ENCODE results near the gene TBC1D16. TPM values are rescaled to one million over a fixed set of nuclear protein-coding genes. Genes with fewer than 3 reads are reported as not detected.
A peak's percentile ranks its signal among the peaks of the same experiment; 100 is the strongest.

Gene TBC1D16
- total and polyA plus RNA-seq, 2 donors (not counting 1 experiment from before 2014, with no cell fraction given), result 0.82 to 2.7 TPM

DNA sequence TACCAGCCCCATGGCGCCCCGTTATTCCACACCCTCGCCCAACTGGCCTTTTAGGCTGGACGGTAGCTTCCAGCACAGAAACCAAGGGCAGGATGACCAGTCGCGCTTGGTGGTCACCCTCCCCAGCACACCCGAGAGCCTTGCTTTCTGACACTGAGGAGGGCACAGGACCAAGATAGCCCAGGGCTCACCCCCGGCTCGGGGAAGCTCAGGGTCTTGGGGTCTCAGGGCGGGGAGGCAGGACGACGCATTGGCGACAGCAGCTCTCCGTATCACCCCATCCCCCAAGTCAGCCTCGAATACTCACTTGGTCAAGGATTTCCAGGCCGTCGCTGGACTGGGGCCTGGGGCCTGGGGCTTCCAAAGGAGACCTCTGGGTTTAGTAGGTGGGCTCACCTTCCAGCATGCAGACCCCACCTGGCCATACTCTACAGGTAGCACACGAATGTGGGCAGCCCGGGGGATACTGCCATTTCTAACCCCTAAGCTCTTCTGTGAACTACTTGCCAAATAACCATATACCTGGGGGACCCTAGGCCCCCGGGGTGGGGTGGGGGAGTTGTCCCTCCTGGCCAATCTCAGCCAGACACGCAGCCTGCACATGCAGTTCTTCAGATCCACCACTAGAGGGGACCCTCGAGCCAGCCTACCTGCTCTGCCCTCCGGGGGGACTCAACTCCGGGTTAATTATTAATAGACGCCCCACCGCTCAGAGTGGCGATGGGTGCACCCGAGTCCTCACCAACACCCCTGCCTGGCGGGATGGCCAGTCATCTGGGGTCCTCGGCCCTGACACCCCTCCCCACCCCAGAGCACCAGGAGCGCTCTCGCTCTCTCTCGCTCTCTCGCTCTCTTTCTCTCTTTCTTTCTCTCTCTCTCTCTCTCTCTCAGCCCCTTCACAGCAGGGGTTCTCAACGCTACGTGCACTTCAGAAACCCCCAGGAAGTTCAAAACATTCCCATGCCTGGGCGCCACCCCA is 30.0 kb downstream of the TBC1D16 start:
- ATAC-seq (ENCODE audit: low read depth), result peak; percentile 76
- no peaks in the 10 kb centered on the region for H3K36me3 ChIP-seq (replicated peaks in 1 of 2; ENCODE audit: control extremely low read depth in 1 of 2, control insufficient read depth in 1 of 2, extremely low read depth in 1 of 2, insufficient read depth in 2 of 2, low read length in 1 of 2)
- peaks cover 0 to under 1% (median 0%) of the 10 kb centered on the region in 3 donors for H3K9me3 ChIP-seq (ENCODE audit: control extremely low read depth in 1 of 3, control insufficient read depth in 2 of 3, insufficient read depth in 1 of 3, low read length in 2 of 3)
- H3K4me2 ChIP-seq (replicated peaks; ENCODE audit: low read depth, low read length, poor library complexity, severe bottlenecking), result peak overlapping the region; percentile 48
- no peaks in the 10 kb centered on the region for H3K27me3 ChIP-seq (replicated peaks in 1 of 4; ENCODE audit: control extremely low read depth in 1 of 4, control insufficient read depth in 3 of 4, insufficient read depth in 4 of 4, low read length in 3 of 4)
- DNase-seq, result peak; percentile 77
- no peaks in the 10 kb centered on the region for H3K79me2 ChIP-seq (ENCODE audit: control insufficient read depth, insufficient read depth, low read length)
- Mint-ChIP-seq H3K27me3 (no peaks in the 10 kb centered on the region), H3K9me3 (ENCODE audit: insufficient read depth) (no peaks in the 10 kb centered on the region), H3K4me3 (no peak overlapping the region), H3K27ac (no peak overlapping the region), H3K4me1 (peaks cover 9% of the 10 kb centered on the region)
- 48% methylated on average over 24 of the region's 37 CpGs for WGBS (ENCODE audit: insufficient coverage)
- H4K20me1 ChIP-seq (ENCODE audit: control insufficient read depth, insufficient read depth, low read length, poor library complexity, severe bottlenecking), result no peaks in the 10 kb centered on the region
- intact Hi-C loops (cut with micrococcal nuclease), result loop anchor here (5.0 kb wide), 2 partner anchors 77 to 97 kb away; partner anchors contain the start of gene GAA
- no peak overlapping the region for H3K4me3 ChIP-seq (ENCODE audit: control extremely low read depth in 1 of 5, extremely low read depth in 1 of 5, insufficient read depth in 1 of 5, low read depth in 2 of 5, low read length in 4 of 5)
- H2AFZ ChIP-seq (ENCODE audit: insufficient read depth, low read depth, low read length, poor library complexity, severe bottlenecking), result no peak overlapping the region
- H3K9ac ChIP-seq (ENCODE audit: low read length), result no peak overlapping the region
- ChIA-PET POLR2A (no interaction called here), CTCF (interaction anchor here (0.7 to 3.3 kb wide), 12 partner anchors 7 to 264 kb away, joined by 3 to 20 read pairs (median 5); partner anchors contain the start of gene GAA)
- peaks cover 3 to 11% of the 10 kb centered on the region in 2 donors for H3K4me1 ChIP-seq (ENCODE audit: control insufficient read depth in 2 of 2, insufficient read depth in 2 of 2, low read length in 2 of 2)
- H3K27ac ChIP-seq (ENCODE audit: low read length in 2 of 2), result no peak overlapping the region
- TF ChIP-seq, protein P1, sequence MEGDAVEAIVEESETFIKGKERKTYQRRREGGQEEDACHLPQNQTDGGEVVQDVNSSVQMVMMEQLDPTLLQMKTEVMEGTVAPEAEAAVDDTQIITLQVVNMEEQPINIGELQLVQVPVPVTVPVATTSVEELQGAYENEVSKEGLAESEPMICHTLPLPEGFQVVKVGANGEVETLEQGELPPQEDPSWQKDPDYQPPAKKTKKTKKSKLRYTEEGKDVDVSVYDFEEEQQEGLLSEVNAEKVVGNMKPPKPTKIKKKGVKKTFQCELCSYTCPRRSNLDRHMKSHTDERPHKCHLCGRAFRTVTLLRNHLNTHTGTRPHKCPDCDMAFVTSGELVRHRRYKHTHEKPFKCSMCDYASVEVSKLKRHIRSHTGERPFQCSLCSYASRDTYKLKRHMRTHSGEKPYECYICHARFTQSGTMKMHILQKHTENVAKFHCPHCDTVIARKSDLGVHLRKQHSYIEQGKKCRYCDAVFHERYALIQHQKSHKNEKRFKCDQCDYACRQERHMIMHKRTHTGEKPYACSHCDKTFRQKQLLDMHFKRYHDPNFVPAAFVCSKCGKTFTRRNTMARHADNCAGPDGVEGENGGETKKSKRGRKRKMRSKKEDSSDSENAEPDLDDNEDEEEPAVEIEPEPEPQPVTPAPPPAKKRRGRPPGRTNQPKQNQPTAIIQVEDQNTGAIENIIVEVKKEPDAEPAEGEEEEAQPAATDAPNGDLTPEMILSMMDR (IDR thresholded peaks at IDR 0.05), result peak; percentile 100
- no peak for TF ChIP-seq EZH2 (IDR thresholded peaks at IDR 0.05; ENCODE audit: borderline replicate concordance, insufficient read depth, low read depth, low read length, poor library complexity, severe bottlenecking)

Measured in B cell (primary cell).